Measurements from ENCODE around the gene SERP1.

DNA sequence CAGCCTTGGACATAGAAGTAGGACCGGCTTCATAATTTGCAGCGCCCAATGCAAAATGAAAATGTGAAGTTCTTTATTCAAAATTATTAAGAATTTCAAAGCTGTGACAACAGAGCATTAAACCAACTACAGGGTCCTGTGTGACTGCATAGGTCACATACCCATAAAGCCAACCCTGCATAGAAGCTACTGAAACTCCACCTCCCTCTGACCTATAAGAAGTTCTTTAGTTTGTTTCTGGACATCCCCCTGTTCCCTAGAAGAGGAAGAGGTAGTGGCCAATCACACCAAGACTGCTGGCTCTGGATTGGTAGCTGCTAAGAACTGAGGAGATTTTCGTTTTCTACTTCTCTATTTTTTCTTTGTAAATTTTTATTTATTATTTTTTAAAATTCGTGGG, 47.9 kb upstream of the SERP1 start:
- TF ChIP-seq FOXK2 (IDR thresholded peaks at IDR 0.05) (no peak), FOXM1 (IDR thresholded peaks at IDR 0.05; ENCODE audit: borderline replicate concordance) (no peak), SUZ12 (IDR thresholded peaks at IDR 0.05) (no peak), ELF4 (IDR thresholded peaks at IDR 0.05) (no peak)
